Epithelial cell of proximal tubule (primary cell): Measurements from ENCODE around the gene TMC3. TPM values are rescaled to one million over a fixed set of nuclear protein-coding genes. Genes with fewer than 3 reads are reported as not detected.
"Not testable (repeated sequence)": the region's sequence is repeated elsewhere in the genome, so short reads cannot be mapped to it uniquely, and the experiment has no call there.

Experiments
- DNase-seq: peaks from one replicate; pipeline ENCODE4 v3.0.0-alpha.2; 2011; ENCODE audit warnings: low read depth
- H3K4me3 ChIP-seq: 2 replicates; pipeline ENCODE4 v1.5.1; 2011; ENCODE audit warnings: low read depth, mild to moderate bottlenecking, low read length
- CTCF ChIP-seq: conservative IDR thresholded peaks from 2 replicates; pipeline ENCODE4 v1.5.1; 2012; ENCODE audit warnings: low read depth, mild to moderate bottlenecking, low read length
- total RNA-seq: library from RNA; depleted of rRNA; stranded (reverse); fragments of >200 nt; gene quantifications from 2 replicates; pipeline ENCODE4 v1.2.3, GENCODE V29; 2015

The TMC3 gene
- total RNA-seq, 1 donor from 2014 or later: not detected

- TF ChIP-seq CTCF: no peak
- DNase-seq: no peak
- no peak overlapping the region for H3K4me3 ChIP-seq
Observed at GRCh38 chr15:81351651-81352050, 22.4 kb downstream of the TMC3 start.

GRCh38 chr15:81349271-81349670 is 24.7 kb downstream of the TMC3 start:
- no peak overlapping the region for H3K4me3 ChIP-seq
- TF ChIP-seq CTCF: no peak
- no peak for DNase-seq

- DNase-seq, H3K4me3 ChIP-seq: not testable (repeated sequence)
Observed at GRCh38 chr15:81348691-81349090, 25.3 kb downstream of the TMC3 start.

- H3K4me3 ChIP-seq: no peak overlapping the region
- no peak for DNase-seq
- no peak for TF ChIP-seq CTCF
Observed at GRCh38 chr15:81347910-81348309, 26.1 kb downstream of the TMC3 start.

- DNase-seq: no peak
- H3K4me3 ChIP-seq: no peak overlapping the region
- no peak for TF ChIP-seq CTCF
Observed at GRCh38 chr15:81346611-81347010, 27.4 kb downstream of the TMC3 start.

GRCh38 chr15:81343371-81343770 is 30.6 kb downstream of the TMC3 start:
- TF ChIP-seq CTCF: no peak
- DNase-seq: no peak
- no peak overlapping the region for H3K4me3 ChIP-seq

- DNase-seq: no peak
- no peak overlapping the region for H3K4me3 ChIP-seq
- no peak for TF ChIP-seq CTCF
Observed at GRCh38 chr15:81341351-81341750, 32.7 kb downstream of the TMC3 start.

GRCh38 chr15:81339851-81340250 is 34.2 kb downstream of the TMC3 start:
- no peak for DNase-seq
- no peak overlapping the region for H3K4me3 ChIP-seq
- no peak for TF ChIP-seq CTCF
